Astrocyte (in vitro differentiated cells and primary cell): ENCODE measurements around the gene ZNF18. TPM values are rescaled to one million over a fixed set of nuclear protein-coding genes. Genes with fewer than 3 reads are reported as not detected.

Experiments used
- DNase-seq: peaks from one replicate; pipeline ENCODE4 v3.0.0-alpha.2; 2010; ENCODE audit warnings: low read depth
- FAIRE-seq: peaks from 2 replicates; lab custom pipeline; 2011; peaks lifted over from hg19 to GRCh38; lab: Jason Lieb, UNC
- H2AFZ ChIP-seq: 2 replicates; pipeline ENCODE4 v1.6.0; 2012; ENCODE audit warnings: low read depth, low read length, inconsistent platforms
- H3K27ac ChIP-seq: 2 replicates; pipeline ENCODE4 v1.5.1; 2011; ENCODE audit warnings: low read depth, low read length, inconsistent platforms
- H3K27me3 ChIP-seq: 2 replicates; pipeline ENCODE4 v1.6.0; 2011; ENCODE audit warnings: low read length, inconsistent platforms; ENCODE audit not compliant: insufficient read depth
- H3K36me3 ChIP-seq: 2 replicates; pipeline ENCODE4 v1.5.1; 2011; ENCODE audit warnings: low read length, inconsistent platforms; ENCODE audit not compliant: insufficient read depth
- H3K4me1 ChIP-seq: 2 replicates; pipeline ENCODE4 v1.5.1; 2011; ENCODE audit warnings: low read length, inconsistent platforms; ENCODE audit not compliant: insufficient read depth
- H3K4me2 ChIP-seq: 2 replicates; pipeline ENCODE4 v1.6.0; 2012; ENCODE audit warnings: low read length, inconsistent platforms
- H3K4me3 ChIP-seq: 2 replicates; pipeline ENCODE4 v1.5.1; 2011; ENCODE audit warnings: low read depth, mild to moderate bottlenecking, low read length, inconsistent platforms; ENCODE audit not compliant: insufficient read depth
- H3K79me2 ChIP-seq: 2 replicates; pipeline ENCODE4 v1.6.0; 2012; ENCODE audit warnings: mild to moderate bottlenecking, low read length, inconsistent platforms; ENCODE audit not compliant: insufficient read depth
- H3K9ac ChIP-seq: 2 replicates; pipeline ENCODE4 v1.6.0; 2012; ENCODE audit warnings: mild to moderate bottlenecking, low read length, inconsistent platforms
- H3K9me3 ChIP-seq: 2 replicates; pipeline ENCODE4 v1.5.1; 2012; ENCODE audit warnings: low read depth, mild to moderate bottlenecking, low read length, inconsistent platforms; ENCODE audit not compliant: insufficient read depth
- H4K20me1 ChIP-seq: 2 replicates; pipeline ENCODE4 v1.6.0; 2012; ENCODE audit warnings: low read length, inconsistent platforms; ENCODE audit not compliant: insufficient read depth
- H3K27ac Mint-ChIP-seq: one replicate; pipeline ENCODE4 v1.8.0; 2021; ENCODE audit warnings: mild to moderate bottlenecking, mixed read lengths; ENCODE audit not compliant: unreplicated experiment
- H3K27me3 Mint-ChIP-seq: one replicate; pipeline ENCODE4 v1.8.0; 2021; ENCODE audit warnings: low read depth, mixed read lengths; ENCODE audit not compliant: unreplicated experiment
- H3K36me3 Mint-ChIP-seq: one replicate; pipeline ENCODE4 v1.8.0; 2021; ENCODE audit warnings: low read depth, mixed read lengths; ENCODE audit not compliant: unreplicated experiment
- H3K4me1 Mint-ChIP-seq: one replicate; pipeline ENCODE4 v1.8.0; 2021; ENCODE audit warnings: low read depth, mixed read lengths; ENCODE audit not compliant: unreplicated experiment
- H3K4me3 Mint-ChIP-seq: one replicate; pipeline ENCODE4 v1.8.0; 2021; ENCODE audit warnings: mild to moderate bottlenecking, moderate library complexity, mixed read lengths; ENCODE audit not compliant: unreplicated experiment
- H3K9me3 Mint-ChIP-seq: one replicate; pipeline ENCODE4 v1.8.0; 2021; ENCODE audit warnings: mild to moderate bottlenecking, mixed read lengths; ENCODE audit not compliant: unreplicated experiment
- CTCF ChIP-seq: IDR thresholded peaks from 2 replicates; pipeline ENCODE4 v1.5.1; 2011; ENCODE audit warnings: low read depth, mild to moderate bottlenecking, inconsistent platforms, low read length, moderate library complexity; ENCODE audit not compliant: insufficient read depth
- EZH2 ChIP-seq: IDR thresholded peaks from 2 replicates; pipeline ENCODE4 v1.6.1; 2012; ENCODE audit warnings: mild to moderate bottlenecking, low read length, inconsistent platforms; ENCODE audit not compliant: insufficient read depth
- total RNA-seq: library from RNA; stranded (reverse); gene quantifications from 2 replicates; pipeline ENCODE4 v1.2.1, GENCODE V29; 2021

ZNF18 gene
- total RNA-seq, 1 donor from 2014 or later = 8.3 TPM

- Histone ChIP-seq H3K4me3 (no peak overlapping the region), H3K36me3 (no peaks in the 10 kb centered on the region), H3K27ac (no peak overlapping the region), H4K20me1 (no peaks in the 10 kb centered on the region), H3K9me3 (no peaks in the 10 kb centered on the region), H3K4me2 (no peak overlapping the region), H2AFZ (no peak overlapping the region), H3K27me3 (no peaks in the 10 kb centered on the region), H3K79me2 (no peaks in the 10 kb centered on the region), H3K4me1 (no peaks in the 10 kb centered on the region), H3K9ac (no peak overlapping the region)
- TF ChIP-seq EZH2 (no peak), CTCF (no peak)
- H3K36me3 Mint-ChIP-seq = peaks cover 13% of the 10 kb centered on the region
- H3K4me1 Mint-ChIP-seq = peaks cover 3% of the 10 kb centered on the region
- H3K9me3 Mint-ChIP-seq = peaks cover 3% of the 10 kb centered on the region
- no peak for DNase-seq
- no peak overlapping the region for H3K4me3 Mint-ChIP-seq
- no peaks in the 10 kb centered on the region for H3K27me3 Mint-ChIP-seq
- no peak overlapping the region for H3K27ac Mint-ChIP-seq
- FAIRE-seq = no peak
Measured at GRCh38 chr17:11969565-11969964, 27.7 kb downstream of the ZNF18 start.

GRCh38 chr17:11954936-11955335, 42.3 kb downstream of the ZNF18 start:
- Histone ChIP-seq H3K27me3 (no peaks in the 10 kb centered on the region), H3K79me2 (no peaks in the 10 kb centered on the region), H3K9me3 (peaks cover 2% of the 10 kb centered on the region), H3K4me1 (no peaks in the 10 kb centered on the region), H4K20me1 (no peaks in the 10 kb centered on the region), H3K36me3 (no peaks in the 10 kb centered on the region), H3K9ac (no peak overlapping the region), H3K4me2 (no peak overlapping the region), H3K27ac (no peak overlapping the region), H2AFZ (no peak overlapping the region), H3K4me3 (no peak overlapping the region)
- H3K27me3 Mint-ChIP-seq = no peaks in the 10 kb centered on the region
- no peak overlapping the region for H3K4me3 Mint-ChIP-seq
- H3K9me3 Mint-ChIP-seq = peaks cover 11% of the 10 kb centered on the region
- H3K36me3 Mint-ChIP-seq = no peaks in the 10 kb centered on the region
- no peaks in the 10 kb centered on the region for H3K4me1 Mint-ChIP-seq
- FAIRE-seq (no peak), DNase-seq (no peak)
- H3K27ac Mint-ChIP-seq = no peak overlapping the region
- TF ChIP-seq CTCF (no peak), EZH2 (no peak)

GRCh38 chr17:11953924-11954323, 43.4 kb downstream of the ZNF18 start:
- Mint-ChIP-seq H3K4me1 (no peaks in the 10 kb centered on the region), H3K9me3 (peaks cover 11% of the 10 kb centered on the region), H3K27ac (no peak overlapping the region), H3K27me3 (no peaks in the 10 kb centered on the region), H3K36me3 (no peaks in the 10 kb centered on the region), H3K4me3 (no peak overlapping the region)
- peaks cover 2% of the 10 kb centered on the region for H3K9me3 ChIP-seq
- H3K79me2 ChIP-seq = no peaks in the 10 kb centered on the region
- no peak for TF ChIP-seq EZH2
- no peak for TF ChIP-seq CTCF
- FAIRE-seq = no peak
- H3K9ac ChIP-seq = no peak overlapping the region
- H3K36me3 ChIP-seq = no peaks in the 10 kb centered on the region
- no peak overlapping the region for H3K27ac ChIP-seq
- no peak overlapping the region for H3K4me3 ChIP-seq
- H3K4me2 ChIP-seq = no peak overlapping the region
- H4K20me1 ChIP-seq = no peaks in the 10 kb centered on the region
- no peaks in the 10 kb centered on the region for H3K27me3 ChIP-seq
- no peak overlapping the region for H2AFZ ChIP-seq
- H3K4me1 ChIP-seq = no peaks in the 10 kb centered on the region
- no peak for DNase-seq
